ENCODE results near the gene NRAP. TPM values are rescaled to one million over a fixed set of nuclear protein-coding genes. Genes with fewer than 3 reads are reported as not detected.
"Not testable (repeated sequence)": the region's sequence is repeated elsewhere in the genome, so short reads cannot be mapped to it uniquely, and the experiment has no call there.

Gene NRAP
- polyA plus RNA-seq, 1 of the 3 experiments (the other 2 are of a cell fraction) = not detected

DNA sequence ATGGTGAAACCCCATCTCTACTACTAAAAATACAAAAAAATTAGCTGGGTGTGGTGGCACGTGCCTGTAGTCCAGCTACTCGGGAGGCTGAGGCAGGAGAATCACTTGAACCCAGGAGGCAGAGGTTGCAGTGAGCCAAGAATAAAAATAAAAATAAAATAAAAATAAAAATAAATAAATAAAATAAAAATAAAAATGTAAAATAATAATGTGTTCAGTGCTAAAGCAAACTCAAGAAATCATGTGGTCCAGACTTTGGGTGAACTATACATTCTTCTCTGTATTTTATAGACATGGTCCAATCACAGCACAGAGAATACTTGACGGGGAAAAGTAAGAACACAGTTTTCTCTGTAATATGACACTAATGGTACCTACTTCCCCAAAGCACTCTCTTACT, 11.4 kb downstream of the NRAP start:
- H3K4me3 ChIP-seq (ENCODE audit: low read depth in 2 of 2, low read length in 1 of 2); DNase-seq; H3K27me3 ChIP-seq (ENCODE audit: insufficient read depth); H3F3A ChIP-seq (replicated peaks; ENCODE audit: insufficient read depth); H3K9me2 ChIP-seq; POLR2A ChIA-PET; CTCF ChIA-PET; H3K9ac ChIP-seq; H3K36me3 ChIP-seq (replicated peaks in 1 of 2; ENCODE audit: control insufficient read depth in 1 of 2, insufficient read depth in 2 of 2, low read length in 1 of 2); H2AFZ ChIP-seq (ENCODE audit: low read depth); H3K27ac ChIP-seq (ENCODE audit: low read depth in 2 of 2, low read length in 1 of 2); H3K4me2 ChIP-seq; H3K4me1 ChIP-seq (ENCODE audit: control insufficient read depth in 1 of 2, insufficient read depth in 2 of 2, low read depth in 1 of 2, low read length in 1 of 2); H3K79me2 ChIP-seq (ENCODE audit: insufficient read depth); H3K9me3 ChIP-seq; H4K20me1 ChIP-seq (ENCODE audit: insufficient read depth): not testable (repeated sequence)
- WGBS (ENCODE audit: low lambda C conversion rate) = 38% methylated on average over 3 of the region's 3 CpGs

DNA sequence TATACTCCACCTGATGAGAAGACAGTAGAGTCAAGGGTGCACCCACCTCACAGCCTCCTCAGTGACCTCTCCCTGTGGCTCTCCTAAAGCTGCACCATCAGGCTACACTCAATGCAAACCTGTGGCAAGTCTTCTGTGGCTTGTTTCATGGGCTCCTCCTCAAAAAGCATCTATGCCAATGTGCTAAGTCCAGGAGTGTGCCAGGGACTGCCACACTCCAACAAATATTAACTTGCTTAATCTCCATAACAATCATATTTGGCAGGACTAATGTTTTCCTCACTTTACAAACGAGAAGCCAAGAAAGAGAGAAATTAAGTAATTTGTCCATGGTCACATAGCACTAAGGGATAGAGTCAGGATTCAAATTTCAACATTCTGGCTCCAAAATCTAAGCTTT, 11.9 kb downstream of the NRAP start:
- Histone ChIP-seq H3K4me1 (ENCODE audit: control insufficient read depth in 1 of 2, insufficient read depth in 2 of 2, low read depth in 1 of 2, low read length in 1 of 2) (no peaks in the 10 kb centered on the region; a peak in 1 of 4 replicates), H3K27me3 (ENCODE audit: insufficient read depth) (no peaks in the 10 kb centered on the region; the same call in 1 of the 2 replicates), H3K27ac (ENCODE audit: low read depth in 2 of 2, low read length in 1 of 2) (no peak overlapping the region), H3K9me2 (no peaks in the 10 kb centered on the region), H2AFZ (ENCODE audit: low read depth) (no peak overlapping the region), H3F3A (replicated peaks; ENCODE audit: insufficient read depth) (no peaks in the 10 kb centered on the region), H3K9ac (no peak overlapping the region), H3K4me3 (ENCODE audit: low read depth in 2 of 2, low read length in 1 of 2) (no peak overlapping the region), H3K36me3 (replicated peaks in 1 of 2; ENCODE audit: control insufficient read depth in 1 of 2, insufficient read depth in 2 of 2, low read length in 1 of 2) (no peaks in the 10 kb centered on the region), H3K79me2 (ENCODE audit: insufficient read depth) (no peaks in the 10 kb centered on the region), H4K20me1 (ENCODE audit: insufficient read depth) (no peaks in the 10 kb centered on the region), H3K4me2 (no peak overlapping the region), H3K9me3 (no peaks in the 10 kb centered on the region)
- ChIA-PET CTCF (no interaction called here), POLR2A (no interaction called here)
- no peak for DNase-seq
- 4% methylated on average over 1 of the region's 1 CpG for WGBS (ENCODE audit: low lambda C conversion rate)
- TF ChIP-seq YY1 (IDR thresholded peaks at IDR 0.05; ENCODE audit: low read depth) (no peak), NRF1 (IDR thresholded peaks at IDR 0.05; ENCODE audit: low read depth, low read length) (no peak)

DNA sequence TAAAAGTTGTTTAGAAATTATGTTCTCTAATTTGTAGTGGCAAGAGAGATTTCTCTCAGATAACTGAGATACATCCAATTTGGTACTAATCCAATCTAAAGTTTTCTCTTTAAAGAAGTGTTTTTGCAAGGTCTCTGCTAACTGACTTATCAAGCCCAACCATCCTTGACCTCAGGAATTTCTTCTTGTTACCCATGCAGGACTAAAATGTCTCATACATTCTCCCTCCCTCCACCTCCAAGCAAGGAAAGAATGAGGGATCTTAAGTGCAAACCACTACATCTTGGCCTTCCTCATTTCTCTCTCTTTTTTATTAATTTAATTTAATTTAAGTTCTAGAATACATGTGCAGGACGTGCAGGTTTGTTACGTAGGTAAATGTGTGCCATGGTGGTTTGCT, 12.8 kb downstream of the NRAP start:
- Histone ChIP-seq H3K27ac (ENCODE audit: low read depth in 2 of 2, low read length in 1 of 2) (no peak overlapping the region), H3K9me3 (no peaks in the 10 kb centered on the region), H3F3A (replicated peaks; ENCODE audit: insufficient read depth) (no peaks in the 10 kb centered on the region), H3K4me2 (no peak overlapping the region), H3K27me3 (ENCODE audit: insufficient read depth) (no peaks in the 10 kb centered on the region; the same call in 1 of the 2 replicates), H3K4me1 (ENCODE audit: control insufficient read depth in 1 of 2, insufficient read depth in 2 of 2, low read depth in 1 of 2, low read length in 1 of 2) (no peaks in the 10 kb centered on the region; a peak in 1 of 4 replicates), H4K20me1 (ENCODE audit: insufficient read depth) (no peaks in the 10 kb centered on the region), H3K79me2 (ENCODE audit: insufficient read depth) (no peaks in the 10 kb centered on the region), H2AFZ (ENCODE audit: low read depth) (no peak overlapping the region), H3K4me3 (ENCODE audit: low read depth in 2 of 2, low read length in 1 of 2) (no peak overlapping the region), H3K9ac (no peak overlapping the region), H3K36me3 (replicated peaks in 1 of 2; ENCODE audit: control insufficient read depth in 1 of 2, insufficient read depth in 2 of 2, low read length in 1 of 2) (no peaks in the 10 kb centered on the region), H3K9me2 (no peaks in the 10 kb centered on the region)
- ChIA-PET CTCF (interaction anchor here (0.6 kb wide), 1 partner anchor 822 kb away, joined by 3 read pairs; no protein-coding TSS in a partner anchor), POLR2A (no interaction called here)
- 44% methylated on average over 2 of the region's 2 CpGs for WGBS (ENCODE audit: low lambda C conversion rate)
- no peak for DNase-seq
- TF ChIP-seq, protein P1, sequence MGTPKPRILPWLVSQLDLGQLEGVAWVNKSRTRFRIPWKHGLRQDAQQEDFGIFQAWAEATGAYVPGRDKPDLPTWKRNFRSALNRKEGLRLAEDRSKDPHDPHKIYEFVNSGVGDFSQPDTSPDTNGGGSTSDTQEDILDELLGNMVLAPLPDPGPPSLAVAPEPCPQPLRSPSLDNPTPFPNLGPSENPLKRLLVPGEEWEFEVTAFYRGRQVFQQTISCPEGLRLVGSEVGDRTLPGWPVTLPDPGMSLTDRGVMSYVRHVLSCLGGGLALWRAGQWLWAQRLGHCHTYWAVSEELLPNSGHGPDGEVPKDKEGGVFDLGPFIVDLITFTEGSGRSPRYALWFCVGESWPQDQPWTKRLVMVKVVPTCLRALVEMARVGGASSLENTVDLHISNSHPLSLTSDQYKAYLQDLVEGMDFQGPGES (IDR thresholded peaks at IDR 0.05; ENCODE audit: low read depth, low read length) = no peak
- TF ChIP-seq, protein P2, sequence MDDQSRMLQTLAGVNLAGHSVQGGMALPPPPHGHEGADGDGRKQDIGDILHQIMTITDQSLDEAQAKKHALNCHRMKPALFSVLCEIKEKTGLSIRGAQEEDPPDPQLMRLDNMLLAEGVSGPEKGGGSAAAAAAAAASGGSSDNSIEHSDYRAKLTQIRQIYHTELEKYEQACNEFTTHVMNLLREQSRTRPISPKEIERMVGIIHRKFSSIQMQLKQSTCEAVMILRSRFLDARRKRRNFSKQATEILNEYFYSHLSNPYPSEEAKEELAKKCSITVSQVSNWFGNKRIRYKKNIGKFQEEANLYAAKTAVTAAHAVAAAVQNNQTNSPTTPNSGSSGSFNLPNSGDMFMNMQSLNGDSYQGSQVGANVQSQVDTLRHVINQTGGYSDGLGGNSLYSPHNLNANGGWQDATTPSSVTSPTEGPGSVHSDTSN (IDR thresholded peaks at IDR 0.05) = no peak
- no peak for TF ChIP-seq POLR2AphosphoS5 (IDR thresholded peaks at IDR 0.05; ENCODE audit: low read depth, low read length)
- no peak for TF ChIP-seq JUND (IDR thresholded peaks at IDR 0.05)
- TF ChIP-seq YY1 (IDR thresholded peaks at IDR 0.05; ENCODE audit: low read depth) = no peak
- TF ChIP-seq, protein P3, sequence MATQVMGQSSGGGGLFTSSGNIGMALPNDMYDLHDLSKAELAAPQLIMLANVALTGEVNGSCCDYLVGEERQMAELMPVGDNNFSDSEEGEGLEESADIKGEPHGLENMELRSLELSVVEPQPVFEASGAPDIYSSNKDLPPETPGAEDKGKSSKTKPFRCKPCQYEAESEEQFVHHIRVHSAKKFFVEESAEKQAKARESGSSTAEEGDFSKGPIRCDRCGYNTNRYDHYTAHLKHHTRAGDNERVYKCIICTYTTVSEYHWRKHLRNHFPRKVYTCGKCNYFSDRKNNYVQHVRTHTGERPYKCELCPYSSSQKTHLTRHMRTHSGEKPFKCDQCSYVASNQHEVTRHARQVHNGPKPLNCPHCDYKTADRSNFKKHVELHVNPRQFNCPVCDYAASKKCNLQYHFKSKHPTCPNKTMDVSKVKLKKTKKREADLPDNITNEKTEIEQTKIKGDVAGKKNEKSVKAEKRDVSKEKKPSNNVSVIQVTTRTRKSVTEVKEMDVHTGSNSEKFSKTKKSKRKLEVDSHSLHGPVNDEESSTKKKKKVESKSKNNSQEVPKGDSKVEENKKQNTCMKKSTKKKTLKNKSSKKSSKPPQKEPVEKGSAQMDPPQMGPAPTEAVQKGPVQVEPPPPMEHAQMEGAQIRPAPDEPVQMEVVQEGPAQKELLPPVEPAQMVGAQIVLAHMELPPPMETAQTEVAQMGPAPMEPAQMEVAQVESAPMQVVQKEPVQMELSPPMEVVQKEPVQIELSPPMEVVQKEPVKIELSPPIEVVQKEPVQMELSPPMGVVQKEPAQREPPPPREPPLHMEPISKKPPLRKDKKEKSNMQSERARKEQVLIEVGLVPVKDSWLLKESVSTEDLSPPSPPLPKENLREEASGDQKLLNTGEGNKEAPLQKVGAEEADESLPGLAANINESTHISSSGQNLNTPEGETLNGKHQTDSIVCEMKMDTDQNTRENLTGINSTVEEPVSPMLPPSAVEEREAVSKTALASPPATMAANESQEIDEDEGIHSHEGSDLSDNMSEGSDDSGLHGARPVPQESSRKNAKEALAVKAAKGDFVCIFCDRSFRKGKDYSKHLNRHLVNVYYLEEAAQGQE (IDR thresholded peaks at IDR 0.05; ENCODE audit: low read depth, low read length) = no peak
- no peak for TF ChIP-seq EP300 (IDR thresholded peaks at IDR 0.05; ENCODE audit: borderline replicate concordance in 1 of 2, low read depth in 1 of 2, low read length in 1 of 2)
- no peak for TF ChIP-seq SMC3 (IDR thresholded peaks at IDR 0.05; ENCODE audit: low read depth, low read length)
- TF ChIP-seq RFX5 (IDR thresholded peaks at IDR 0.05; ENCODE audit: low read length) = no peak
- no peak for TF ChIP-seq FOXM1 (IDR thresholded peaks at IDR 0.05; ENCODE audit: low read depth)
- no peak for TF ChIP-seq RXRA (IDR thresholded peaks at IDR 0.05; ENCODE audit: borderline replicate concordance, low read depth)
- TF ChIP-seq, protein P4, sequence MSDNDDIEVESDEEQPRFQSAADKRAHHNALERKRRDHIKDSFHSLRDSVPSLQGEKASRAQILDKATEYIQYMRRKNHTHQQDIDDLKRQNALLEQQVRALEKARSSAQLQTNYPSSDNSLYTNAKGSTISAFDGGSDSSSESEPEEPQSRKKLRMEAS (IDR thresholded peaks at IDR 0.05; ENCODE audit: low read depth) = no peak
- TF ChIP-seq GABPA (IDR thresholded peaks at IDR 0.05; ENCODE audit: low read depth) = no peak
- no peak for TF ChIP-seq FOSL2 (IDR thresholded peaks at IDR 0.05; ENCODE audit: borderline replicate concordance, low read depth)
